Neutrophil (primary cell): ENCODE measurements around the gene BRPF3.
A peak's percentile ranks its signal among the peaks of the same experiment; 100 is the strongest.

Experiments
- H3K27ac ChIP-seq: fragments of 200-600 bp; sonication (generic); 2 replicates; pipeline ENCODE4 v1.5.1; 2016; ENCODE audit warnings: mild to moderate bottlenecking, moderate library complexity
- H3K27me3 ChIP-seq: fragments of 200-600 bp; sonication (generic); 2 replicates; pipeline ENCODE4 v1.6.0; 2016; ENCODE audit warnings: mild to moderate bottlenecking
- H3K36me3 ChIP-seq: fragments of 200-600 bp; sonication (generic); 2 replicates; pipeline ENCODE4 v1.5.1; 2017
- H3K4me1 ChIP-seq, 2 experiments: fragments of 200-600 bp in 1 of 2; sonication (generic) in 1 of 2; 1 replicate in 1 of 2; 2 replicates in 1 of 2; pipeline versions ENCODE4 v1.5.1 to v1.6.1; 2013 to 2016; ENCODE audit warnings: low read depth in 1 of 2, low read length in 1 of 2, mild to moderate bottlenecking in 1 of 2, moderate library complexity in 1 of 2; ENCODE audit not compliant: control insufficient read depth in 1 of 2, insufficient read depth in 1 of 2
- H3K4me3 ChIP-seq, 2 experiments: fragments of 200-600 bp in 1 of 2; sonication (generic) in 1 of 2; 1 replicate in 1 of 2; 2 replicates in 1 of 2; pipeline ENCODE4 v1.5.1; 2013 to 2016; ENCODE audit warnings: low read depth in 1 of 2, low read length in 1 of 2, mild to moderate bottlenecking in 1 of 2, moderate library complexity in 1 of 2
- H3K9me3 ChIP-seq: fragments of 200-600 bp; sonication (generic); 2 replicates; pipeline ENCODE4 v1.5.1; 2016
- CTCF ChIP-seq: fragments of 200-600 bp; sonication (generic); IDR thresholded peaks from 2 replicates; pipeline ENCODE4 v1.5.1; 2016; ENCODE audit warnings: antibody characterized with exemption

Gene BRPF3

DNA sequence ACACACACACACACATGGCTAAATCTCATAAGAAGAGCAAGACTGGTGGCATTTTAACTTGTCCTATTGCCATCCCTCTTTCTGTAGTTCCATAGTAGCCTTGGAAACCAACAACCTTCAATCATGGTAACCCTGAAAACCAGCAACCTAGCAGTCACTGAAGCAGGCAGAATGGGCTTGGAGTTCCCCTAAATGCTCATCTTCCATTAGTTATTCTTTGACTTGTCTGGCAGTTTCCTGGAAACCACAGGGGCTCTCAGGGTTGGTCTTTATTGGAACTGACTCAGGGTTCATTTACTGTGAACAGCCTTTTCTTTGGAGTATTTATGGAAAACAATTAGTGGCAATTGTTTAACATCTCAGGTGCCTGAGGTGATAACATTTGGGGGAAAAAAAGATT lies 19.4 kb upstream of the BRPF3 start:
- H3K27ac ChIP-seq = no peak overlapping the region
- H3K4me1 ChIP-seq = no peaks in the 10 kb centered on the region
- no peaks in the 10 kb centered on the region for H3K27me3 ChIP-seq
- H3K9me3 ChIP-seq = no peaks in the 10 kb centered on the region
- H3K4me3 ChIP-seq = no peak overlapping the region
- no peaks in the 10 kb centered on the region for H3K36me3 ChIP-seq
- no peak for TF ChIP-seq CTCF

DNA sequence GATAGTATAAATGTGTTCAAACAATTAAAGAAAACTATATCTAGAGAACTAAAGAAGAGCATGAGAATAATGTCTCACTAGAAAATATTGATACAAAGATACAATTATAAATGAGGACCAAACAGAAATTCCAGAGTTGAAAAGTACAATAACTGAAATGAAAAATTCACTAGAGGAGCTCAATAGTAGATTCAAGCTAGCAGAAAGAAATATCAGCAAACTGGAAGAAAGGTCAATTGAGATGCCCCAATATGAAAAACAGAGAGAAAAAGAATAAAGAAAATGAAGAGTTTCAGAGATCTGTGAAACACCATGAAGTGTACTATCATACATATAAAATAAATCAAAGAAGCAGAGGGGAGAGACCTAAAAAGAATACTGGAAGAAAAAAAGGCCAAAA lies 18.0 kb upstream of the BRPF3 start:
- no peak overlapping the region for H3K4me3 ChIP-seq
- H3K27ac ChIP-seq = no peak overlapping the region
- H3K9me3 ChIP-seq = no peaks in the 10 kb centered on the region
- H3K27me3 ChIP-seq = no peaks in the 10 kb centered on the region
- TF ChIP-seq CTCF = no peak
- no peaks in the 10 kb centered on the region for H3K36me3 ChIP-seq
- no peaks in the 10 kb centered on the region for H3K4me1 ChIP-seq

DNA sequence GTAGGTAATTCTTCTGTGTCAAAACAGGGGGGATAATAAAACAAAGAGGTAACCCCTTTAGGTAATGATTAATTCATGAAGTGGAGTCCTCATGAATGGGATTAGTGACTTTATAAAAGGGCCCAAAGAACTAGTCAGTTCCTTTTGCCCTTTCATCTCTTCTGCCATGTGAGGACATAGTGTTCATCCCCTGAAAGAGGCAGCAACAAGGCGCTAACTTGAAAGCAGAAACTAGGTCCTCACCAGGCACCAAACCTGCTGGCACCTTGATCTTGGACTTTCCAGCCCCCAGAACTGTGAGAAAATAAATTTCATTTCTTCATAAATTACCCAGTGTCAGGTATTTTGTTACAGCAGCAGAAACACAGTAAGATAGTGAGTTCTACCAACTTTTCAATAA lies 16.4 kb upstream of the BRPF3 start:
- Histone ChIP-seq H3K36me3 (no peaks in the 10 kb centered on the region), H3K4me3 (no peak overlapping the region), H3K4me1 (peaks cover 0 to 6% of the 10 kb centered on the region in 2 experiments), H3K27me3 (no peaks in the 10 kb centered on the region), H3K9me3 (no peaks in the 10 kb centered on the region), H3K27ac (no peak overlapping the region)
- TF ChIP-seq CTCF = no peak

DNA sequence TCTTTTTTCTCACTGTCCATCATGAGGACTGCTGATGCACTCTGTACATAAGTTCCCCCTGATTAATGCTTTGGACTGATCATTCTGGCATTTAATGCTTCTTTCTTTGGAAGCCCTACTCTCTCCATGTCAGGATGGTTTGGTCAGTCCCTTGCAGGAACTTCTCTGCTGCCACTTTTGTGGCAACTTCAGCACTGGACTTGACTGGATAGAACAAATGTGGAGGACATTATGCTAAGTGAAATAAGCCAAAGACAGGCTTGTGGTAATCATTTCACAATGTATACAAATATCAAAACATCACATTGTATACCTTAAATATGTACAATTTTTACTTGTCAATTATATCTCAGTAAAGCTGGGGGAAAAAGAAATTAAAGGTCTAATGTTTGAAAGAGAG lies 12.2 kb upstream of the BRPF3 start:
- H3K27ac ChIP-seq = no peak overlapping the region
- H3K9me3 ChIP-seq = no peaks in the 10 kb centered on the region
- no peaks in the 10 kb centered on the region for H3K27me3 ChIP-seq
- no peaks in the 10 kb centered on the region for H3K36me3 ChIP-seq
- TF ChIP-seq CTCF = no peak
- peaks cover 8 to 22% of the 10 kb centered on the region in 2 experiments for H3K4me1 ChIP-seq
- H3K4me3 ChIP-seq = no peak overlapping the region

GRCh38 chr6:36186199-36186598 lies 10.3 kb upstream of the BRPF3 start:
- Histone ChIP-seq H3K27ac (peak overlapping the region; percentile 11), H3K4me1 (peaks cover 8 to 22% of the 10 kb centered on the region in 2 experiments), H3K27me3 (no peaks in the 10 kb centered on the region), H3K4me3 (no peak overlapping the region), H3K36me3 (no peaks in the 10 kb centered on the region), H3K9me3 (no peaks in the 10 kb centered on the region)
- no peak for TF ChIP-seq CTCF

DNA sequence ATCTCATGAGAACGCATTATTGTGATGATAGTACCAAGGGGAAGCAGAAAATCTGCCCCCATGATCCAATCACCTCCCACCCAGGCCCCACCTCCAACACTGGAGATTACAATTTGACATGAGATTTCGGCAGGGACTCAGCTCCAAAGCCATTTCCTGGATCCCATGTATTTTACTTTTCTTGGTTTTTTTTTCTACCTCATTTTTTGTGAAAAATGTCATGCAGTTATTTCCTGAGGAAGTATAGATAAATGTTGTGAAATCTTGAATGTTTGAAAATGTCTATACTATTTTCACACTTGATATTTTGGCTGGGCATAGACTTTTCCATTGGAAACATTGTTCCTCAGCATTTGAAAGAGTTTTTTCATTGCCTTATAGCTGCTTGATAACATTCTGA lies 9.1 kb upstream of the BRPF3 start:
- H3K27me3 ChIP-seq = no peaks in the 10 kb centered on the region
- peaks cover 8 to 22% of the 10 kb centered on the region in 2 experiments for H3K4me1 ChIP-seq
- no peak for TF ChIP-seq CTCF
- no peaks in the 10 kb centered on the region for H3K9me3 ChIP-seq
- H3K27ac ChIP-seq = peak overlapping the region; percentile 16
- H3K4me3 ChIP-seq = no peak overlapping the region
- no peaks in the 10 kb centered on the region for H3K36me3 ChIP-seq
